ENCODE results near the gene NCKAP5L. TPM values are rescaled to one million over a fixed set of nuclear protein-coding genes. Genes with fewer than 3 reads are reported as not detected.

NCKAP5L gene
- total and polyA plus RNA-seq, 2 donors from 2014 or later: 7.2 to 20.6 TPM

DNA sequence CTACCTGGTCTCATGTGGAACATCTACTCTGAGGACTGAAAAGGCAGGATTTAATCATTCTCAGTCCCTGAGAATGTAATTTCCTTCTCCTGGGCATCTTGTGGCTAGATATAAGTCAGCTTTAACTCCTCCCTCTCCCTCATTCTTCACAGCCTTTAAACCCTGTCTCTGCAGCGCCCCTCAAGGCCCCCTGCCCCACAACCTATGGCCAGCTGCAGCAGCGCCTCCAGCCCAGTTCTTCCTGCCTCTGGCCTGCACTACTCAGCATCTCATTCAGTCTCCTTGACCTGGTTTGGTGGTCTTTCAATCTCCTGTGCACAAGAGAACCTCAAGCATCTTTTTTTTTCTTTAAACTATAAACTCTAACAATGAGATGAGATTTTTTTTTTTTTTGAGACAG lies 29.3 kb downstream of the NCKAP5L start:
- intact Hi-C loops (cut with DNase I): no loop called here
- FAIRE-seq (no peak), DNase-seq (no peak)
- H3K9ac ChIP-seq (ENCODE audit: low read length in 3 of 3): no peak overlapping the region
- H3K9me3 ChIP-seq (ENCODE audit: control insufficient read depth in 2 of 3, insufficient read depth in 1 of 3, low read length in 3 of 3): no peaks in the 10 kb centered on the region
- H3K27ac ChIP-seq (ENCODE audit: low read depth in 2 of 2, low read length in 2 of 2): no peak overlapping the region
- H3K4me3 ChIP-seq (ENCODE audit: low read length in 3 of 3): no peak overlapping the region
- TF ChIP-seq CTCF (IDR thresholded peaks at IDR 0.05; ENCODE audit: borderline replicate concordance, extremely low read depth, insufficient read depth): no peak
- H3K36me3 ChIP-seq (ENCODE audit: control insufficient read depth in 2 of 3, insufficient read depth in 3 of 3, low read length in 3 of 3): peaks cover 0 to 35% (median 11%) of the 10 kb centered on the region in 3 donors
- peaks cover 0 to 5% (median 0%) of the 10 kb centered on the region in 3 donors for H3K4me1 ChIP-seq (ENCODE audit: control insufficient read depth in 2 of 3, insufficient read depth in 2 of 3, low read depth in 1 of 3, low read length in 3 of 3)
- no peaks in the 10 kb centered on the region for H3K27me3 ChIP-seq (ENCODE audit: control insufficient read depth, insufficient read depth, low read length)

DNA sequence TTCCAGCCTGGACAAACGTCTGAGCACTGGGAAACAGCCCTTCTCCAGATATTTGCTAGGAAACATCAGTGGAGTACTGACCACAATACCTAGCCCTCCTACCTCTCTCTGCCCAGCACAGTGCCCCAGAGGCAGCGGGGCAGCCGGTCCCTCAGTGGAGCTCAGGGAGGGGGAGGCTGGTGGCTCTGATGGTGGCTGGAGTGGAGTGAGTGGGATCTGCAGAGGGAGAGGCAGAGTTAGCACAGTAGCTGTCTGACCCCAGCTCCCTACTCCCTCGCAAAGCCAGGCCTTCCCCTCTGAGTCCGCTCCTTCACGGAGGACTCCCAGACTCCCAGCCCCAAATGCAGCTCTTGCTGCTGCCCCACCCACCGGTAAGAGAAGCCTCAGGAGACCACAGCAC lies 30.0 kb downstream of the NCKAP5L start:
- no peak for TF ChIP-seq CTCF (IDR thresholded peaks at IDR 0.05; ENCODE audit: borderline replicate concordance, extremely low read depth, insufficient read depth)
- no peak overlapping the region for H3K4me3 ChIP-seq (ENCODE audit: low read length in 3 of 3)
- H3K9ac ChIP-seq (ENCODE audit: low read length in 3 of 3): no peak overlapping the region
- peaks cover 0 to 35% (median 12%) of the 10 kb centered on the region in 3 donors for H3K36me3 ChIP-seq (ENCODE audit: control insufficient read depth in 2 of 3, insufficient read depth in 3 of 3, low read length in 3 of 3)
- FAIRE-seq: no peak
- intact Hi-C loops (cut with DNase I): no loop called here
- H3K9me3 ChIP-seq (ENCODE audit: control insufficient read depth in 2 of 3, insufficient read depth in 1 of 3, low read length in 3 of 3): no peaks in the 10 kb centered on the region
- H3K27me3 ChIP-seq (ENCODE audit: control insufficient read depth, insufficient read depth, low read length): no peaks in the 10 kb centered on the region
- H3K27ac ChIP-seq (ENCODE audit: low read depth in 2 of 2, low read length in 2 of 2): no peak overlapping the region
- DNase-seq: no peak
- H3K4me1 ChIP-seq (ENCODE audit: control insufficient read depth in 2 of 3, insufficient read depth in 2 of 3, low read depth in 1 of 3, low read length in 3 of 3): peaks cover 0 to 5% (median 0%) of the 10 kb centered on the region in 3 donors

DNA sequence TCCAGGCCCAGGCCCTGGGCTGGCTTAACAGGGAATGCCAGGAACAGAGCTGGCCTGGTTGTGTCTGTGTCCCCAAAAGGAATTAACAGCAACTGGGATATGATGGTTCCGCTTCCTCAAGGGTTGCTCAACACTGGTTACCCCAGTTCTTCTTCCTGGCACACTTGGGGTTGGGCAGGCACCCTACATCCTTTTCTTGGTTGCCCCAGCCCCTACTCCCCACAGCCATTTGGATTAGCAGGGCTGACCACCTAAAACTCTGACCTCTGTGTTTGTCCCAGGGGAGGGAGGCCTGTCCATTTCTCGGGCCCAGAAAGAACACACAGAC lies 30.8 kb downstream of the NCKAP5L start:
- no peak for TF ChIP-seq CTCF (IDR thresholded peaks at IDR 0.05; ENCODE audit: borderline replicate concordance, extremely low read depth, insufficient read depth)
- DNase-seq (no peak), FAIRE-seq (no peak)
- H3K9me3 ChIP-seq (ENCODE audit: control insufficient read depth in 2 of 3, insufficient read depth in 1 of 3, low read length in 3 of 3): no peaks in the 10 kb centered on the region
- no peak overlapping the region for H3K4me3 ChIP-seq (ENCODE audit: low read length in 3 of 3)
- intact Hi-C loops (cut with DNase I): no loop called here
- H3K9ac ChIP-seq (ENCODE audit: low read length in 3 of 3): no peak overlapping the region
- H3K4me1 ChIP-seq (ENCODE audit: control insufficient read depth in 2 of 3, insufficient read depth in 2 of 3, low read depth in 1 of 3, low read length in 3 of 3): peaks cover 0 to 5% (median 0%) of the 10 kb centered on the region in 3 donors
- H3K27me3 ChIP-seq (ENCODE audit: control insufficient read depth, insufficient read depth, low read length): no peaks in the 10 kb centered on the region
- peaks cover 0 to 30% (median 12%) of the 10 kb centered on the region in 3 donors for H3K36me3 ChIP-seq (ENCODE audit: control insufficient read depth in 2 of 3, insufficient read depth in 3 of 3, low read length in 3 of 3)
- H3K27ac ChIP-seq (ENCODE audit: low read depth in 2 of 2, low read length in 2 of 2): no peak overlapping the region
